Stimulated activated CD8-positive, alpha-beta memory T cell treated with anti-CD3 and anti-CD28 coated beads, Interleukin-12 subunit alpha, Interleukin-12 subunit beta, amount 100 ng/mL, for 24 hours (primary cell): ENCODE data around the gene NFIB.

Source experiments
- DNase-seq: peaks from one replicate; pipeline ENCODE4 v3.0.0-alpha.2; 2020; ENCODE audit errors: extremely low read depth

The NFIB gene

GRCh38 chr9:14214065-14214684 lies 99.8 kb downstream of the NFIB start:
- no peak for DNase-seq

GRCh38 chr9:14213504-14213903 lies 100.4 kb downstream of the NFIB start:
- DNase-seq: no peak

GRCh38 chr9:14212697-14213420 lies 101.1 kb downstream of the NFIB start:
- DNase-seq: no peak

GRCh38 chr9:14212077-14212476 lies 101.9 kb downstream of the NFIB start:
- no peak for DNase-seq

GRCh38 chr9:14211564-14211963 lies 102.4 kb downstream of the NFIB start:
- DNase-seq: no peak

- DNase-seq: no peak
These were observed 103.5 kb downstream of the NFIB start for GRCh38 chr9:14210428-14210827.

GRCh38 chr9:14209399-14210345 lies 104.3 kb downstream of the NFIB start:
- DNase-seq: no peak

GRCh38 chr9:14207352-14207995 lies 106.5 kb downstream of the NFIB start:
- no peak for DNase-seq

- DNase-seq: no peak
These were observed 108.5 kb downstream of the NFIB start for GRCh38 chr9:14205463-14205862.

GRCh38 chr9:14203356-14204056 lies 110.4 kb downstream of the NFIB start:
- no peak for DNase-seq

- no peak for DNase-seq
These were observed 115.0 kb downstream of the NFIB start for GRCh38 chr9:14198841-14199455.

GRCh38 chr9:14198047-14198840 lies 115.7 kb downstream of the NFIB start:
- DNase-seq: no peak

- DNase-seq: no peak
These were observed 116.5 kb downstream of the NFIB start for GRCh38 chr9:14197325-14197858.

- DNase-seq: no peak
These were observed 120.5 kb downstream of the NFIB start for GRCh38 chr9:14193328-14193990.

GRCh38 chr9:14192556-14192955 lies 121.4 kb downstream of the NFIB start:
- no peak for DNase-seq

- no peak for DNase-seq
These were observed 122.4 kb downstream of the NFIB start for GRCh38 chr9:14191512-14191911.

GRCh38 chr9:14190240-14190639 lies 123.7 kb downstream of the NFIB start:
- DNase-seq: no peak

GRCh38 chr9:14189578-14189977 lies 124.4 kb downstream of the NFIB start:
- no peak for DNase-seq

- DNase-seq: no peak
These were observed 124.8 kb downstream of the NFIB start for GRCh38 chr9:14189146-14189545.
